Measurements from ENCODE around the gene NRIP1. TPM values are rescaled to one million over a fixed set of nuclear protein-coding genes. Genes with fewer than 3 reads are reported as not detected.

Gene NRIP1
- polyA plus RNA-seq, 3 donors, result 4.3 to 28.2 (median 23.5) TPM

DNA sequence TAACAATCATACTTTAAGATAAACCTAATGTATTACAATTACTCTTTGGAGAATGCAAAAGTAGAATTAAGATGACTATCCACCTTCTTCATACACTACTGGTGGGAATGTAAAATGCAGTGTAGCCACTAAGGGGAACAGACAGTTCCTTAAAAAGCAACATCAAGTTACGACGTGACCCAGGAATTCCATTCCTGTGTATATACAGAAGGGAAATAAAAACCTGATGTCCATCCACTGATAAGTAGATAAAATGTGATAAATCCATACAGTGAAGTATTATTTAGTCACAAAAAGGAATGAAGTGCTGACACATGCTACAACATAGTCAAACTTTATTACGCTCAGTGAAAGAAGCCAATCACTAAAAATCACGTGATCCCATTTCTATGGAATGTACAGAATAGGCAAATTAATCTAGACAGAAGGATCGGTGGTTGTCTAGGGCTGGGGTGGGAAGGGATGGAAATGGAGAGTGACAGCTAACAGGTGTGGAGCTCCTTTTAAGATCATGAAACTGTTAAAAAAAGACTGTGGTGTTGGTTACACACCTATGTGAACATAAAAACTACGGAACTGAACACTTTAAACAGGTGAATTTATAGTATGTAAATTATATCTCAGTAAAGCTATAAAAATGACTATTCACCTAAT lies 42.1 kb downstream of the NRIP1 start:
- peaks cover 100% of the 10 kb centered on the region for H3K79me2 ChIP-seq (ENCODE audit: insufficient read depth, low read length)
- Mint-ChIP-seq H3K36me3 (peaks cover 22 to 31% of the 10 kb centered on the region in 2 donors), H3K9me3 (peaks cover 0 to 2% (median 0%) of the 10 kb centered on the region in 7 donors), H3K4me3 (no peak overlapping the region), H3K4me1 (peaks cover 7% of the 10 kb centered on the region), H3K27ac (peak overlapping the region in 1 of 7 donors; percentile 25), H3K27me3 (ENCODE audit: low read depth in 3 of 3) (no peaks in the 10 kb centered on the region)
- no peak overlapping the region for H2AFZ ChIP-seq (ENCODE audit: insufficient read depth, low read depth, low read length, poor library complexity, severe bottlenecking)
- DNase-seq, result no peak
- no peak overlapping the region for H3K9ac ChIP-seq (ENCODE audit: insufficient read depth, low read length, poor library complexity, severe bottlenecking)
- H3K27ac ChIP-seq (ENCODE audit: low read depth in 1 of 2, low read length in 2 of 2), result no peak overlapping the region
- no peaks in the 10 kb centered on the region for H3K9me3 ChIP-seq (replicated peaks in 1 of 2; ENCODE audit: control insufficient read depth in 1 of 2, insufficient read depth in 1 of 2, low read length in 2 of 2)
- H4K20me1 ChIP-seq (ENCODE audit: insufficient read depth, low read length), result peaks cover 97% of the 10 kb centered on the region
- no CpG with 5 or more reads among the region's 6 CpGs for WGBS (ENCODE audit: insufficient coverage)
- no peak overlapping the region for H3K4me3 ChIP-seq (replicated peaks in 1 of 3; ENCODE audit: low read depth in 2 of 3, low read length in 3 of 3)
- TF ChIP-seq, protein P1, sequence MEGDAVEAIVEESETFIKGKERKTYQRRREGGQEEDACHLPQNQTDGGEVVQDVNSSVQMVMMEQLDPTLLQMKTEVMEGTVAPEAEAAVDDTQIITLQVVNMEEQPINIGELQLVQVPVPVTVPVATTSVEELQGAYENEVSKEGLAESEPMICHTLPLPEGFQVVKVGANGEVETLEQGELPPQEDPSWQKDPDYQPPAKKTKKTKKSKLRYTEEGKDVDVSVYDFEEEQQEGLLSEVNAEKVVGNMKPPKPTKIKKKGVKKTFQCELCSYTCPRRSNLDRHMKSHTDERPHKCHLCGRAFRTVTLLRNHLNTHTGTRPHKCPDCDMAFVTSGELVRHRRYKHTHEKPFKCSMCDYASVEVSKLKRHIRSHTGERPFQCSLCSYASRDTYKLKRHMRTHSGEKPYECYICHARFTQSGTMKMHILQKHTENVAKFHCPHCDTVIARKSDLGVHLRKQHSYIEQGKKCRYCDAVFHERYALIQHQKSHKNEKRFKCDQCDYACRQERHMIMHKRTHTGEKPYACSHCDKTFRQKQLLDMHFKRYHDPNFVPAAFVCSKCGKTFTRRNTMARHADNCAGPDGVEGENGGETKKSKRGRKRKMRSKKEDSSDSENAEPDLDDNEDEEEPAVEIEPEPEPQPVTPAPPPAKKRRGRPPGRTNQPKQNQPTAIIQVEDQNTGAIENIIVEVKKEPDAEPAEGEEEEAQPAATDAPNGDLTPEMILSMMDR (IDR thresholded peaks at IDR 0.05), result peak; percentile 7
- peaks cover 2 to 7% of the 10 kb centered on the region in 2 donors for H3K36me3 ChIP-seq (replicated peaks in 1 of 2; ENCODE audit: control insufficient read depth in 1 of 2, insufficient read depth in 2 of 2, low read length in 2 of 2)
- no peak overlapping the region for H3K4me2 ChIP-seq (replicated peaks; ENCODE audit: extremely low read depth, low read length, poor library complexity, severe bottlenecking)
- intact Hi-C loops (cut with micrococcal nuclease), result no loop called here
- no peaks in the 10 kb centered on the region for H3K27me3 ChIP-seq (ENCODE audit: control insufficient read depth in 2 of 2, insufficient read depth in 2 of 2, low read length in 2 of 2)
- H3K4me1 ChIP-seq (ENCODE audit: control insufficient read depth in 1 of 2, insufficient read depth in 2 of 2, low read length in 2 of 2), result peaks cover 0 to 5% of the 10 kb centered on the region in 2 donors

DNA sequence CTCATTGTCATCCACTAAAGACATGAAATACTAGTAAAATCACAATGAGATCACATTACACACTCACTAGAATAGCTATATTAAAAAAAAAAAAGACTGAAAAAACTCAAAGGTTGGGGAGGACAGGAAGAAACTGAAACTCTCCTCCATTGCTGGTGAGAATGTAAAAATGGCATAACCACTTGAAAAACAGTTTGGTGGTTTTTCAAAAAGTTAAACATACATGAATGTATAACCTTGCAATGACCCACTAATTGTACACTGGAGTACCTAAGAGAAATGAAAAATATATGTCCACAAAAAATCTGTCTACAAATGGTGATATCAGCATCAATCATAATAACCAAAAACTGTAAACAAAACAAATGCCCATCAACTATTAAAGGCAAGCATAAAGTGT lies 44.0 kb downstream of the NRIP1 start:
- no peaks in the 10 kb centered on the region for H3K27me3 ChIP-seq (ENCODE audit: control insufficient read depth in 2 of 2, insufficient read depth in 2 of 2, low read length in 2 of 2)

More for the DNA sequence above, 44.0 kb downstream of the NRIP1 start:
- H2AFZ ChIP-seq (ENCODE audit: insufficient read depth, low read depth, low read length, poor library complexity, severe bottlenecking), result no peak overlapping the region
- no peak overlapping the region for H3K4me2 ChIP-seq (replicated peaks; ENCODE audit: extremely low read depth, low read length, poor library complexity, severe bottlenecking)
- peaks cover 100% of the 10 kb centered on the region for H3K79me2 ChIP-seq (ENCODE audit: insufficient read depth, low read length)
- H3K4me1 ChIP-seq (ENCODE audit: control insufficient read depth in 1 of 2, insufficient read depth in 2 of 2, low read length in 2 of 2), result no peaks in the 10 kb centered on the region
- TF ChIP-seq, protein P1 (IDR thresholded peaks at IDR 0.05), result no peak
- H3K4me3 ChIP-seq (replicated peaks in 1 of 3; ENCODE audit: low read depth in 2 of 3, low read length in 3 of 3), result no peak overlapping the region
- peak overlapping the region in 1 of 7 donors; percentile 15 for H3K27ac Mint-ChIP-seq
- H3K36me3 ChIP-seq (replicated peaks in 1 of 2; ENCODE audit: control insufficient read depth in 1 of 2, insufficient read depth in 2 of 2, low read length in 2 of 2), result peaks cover 2 to 7% of the 10 kb centered on the region in 2 donors
- peaks cover 18 to 27% of the 10 kb centered on the region in 2 donors for H3K36me3 Mint-ChIP-seq
- H3K9me3 ChIP-seq (replicated peaks in 1 of 2; ENCODE audit: control insufficient read depth in 1 of 2, insufficient read depth in 1 of 2, low read length in 2 of 2), result no peaks in the 10 kb centered on the region
- H3K27ac ChIP-seq (ENCODE audit: low read depth in 1 of 2, low read length in 2 of 2), result no peak overlapping the region
- DNase-seq, result no peak
- peaks cover 0 to 2% (median 0%) of the 10 kb centered on the region in 7 donors for H3K9me3 Mint-ChIP-seq
- no peak overlapping the region for H3K9ac ChIP-seq (ENCODE audit: insufficient read depth, low read length, poor library complexity, severe bottlenecking)
- H3K4me1 Mint-ChIP-seq, result peaks cover 7% of the 10 kb centered on the region
- no peak overlapping the region for H3K4me3 Mint-ChIP-seq
- intact Hi-C loops (cut with micrococcal nuclease), result no loop called here
- H4K20me1 ChIP-seq (ENCODE audit: insufficient read depth, low read length), result peaks cover 97% of the 10 kb centered on the region
- H3K27me3 Mint-ChIP-seq (ENCODE audit: low read depth in 3 of 3), result no peaks in the 10 kb centered on the region

Data from CD14-positive monocyte (primary cell).